HuH-7 (cell line): ENCODE results near the gene CEACAM8.
A peak's percentile ranks its signal among the peaks of the same experiment; 100 is the strongest.
"Not testable (repeated sequence)": the region's sequence is repeated elsewhere in the genome, so short reads cannot be mapped to it uniquely, and the experiment has no call there.

Experiments used
- DNase-seq: peaks from one replicate; pipeline ENCODE4 v3.0.0; 2011; ENCODE audit warnings: low spot score

CEACAM8 gene

DNA sequence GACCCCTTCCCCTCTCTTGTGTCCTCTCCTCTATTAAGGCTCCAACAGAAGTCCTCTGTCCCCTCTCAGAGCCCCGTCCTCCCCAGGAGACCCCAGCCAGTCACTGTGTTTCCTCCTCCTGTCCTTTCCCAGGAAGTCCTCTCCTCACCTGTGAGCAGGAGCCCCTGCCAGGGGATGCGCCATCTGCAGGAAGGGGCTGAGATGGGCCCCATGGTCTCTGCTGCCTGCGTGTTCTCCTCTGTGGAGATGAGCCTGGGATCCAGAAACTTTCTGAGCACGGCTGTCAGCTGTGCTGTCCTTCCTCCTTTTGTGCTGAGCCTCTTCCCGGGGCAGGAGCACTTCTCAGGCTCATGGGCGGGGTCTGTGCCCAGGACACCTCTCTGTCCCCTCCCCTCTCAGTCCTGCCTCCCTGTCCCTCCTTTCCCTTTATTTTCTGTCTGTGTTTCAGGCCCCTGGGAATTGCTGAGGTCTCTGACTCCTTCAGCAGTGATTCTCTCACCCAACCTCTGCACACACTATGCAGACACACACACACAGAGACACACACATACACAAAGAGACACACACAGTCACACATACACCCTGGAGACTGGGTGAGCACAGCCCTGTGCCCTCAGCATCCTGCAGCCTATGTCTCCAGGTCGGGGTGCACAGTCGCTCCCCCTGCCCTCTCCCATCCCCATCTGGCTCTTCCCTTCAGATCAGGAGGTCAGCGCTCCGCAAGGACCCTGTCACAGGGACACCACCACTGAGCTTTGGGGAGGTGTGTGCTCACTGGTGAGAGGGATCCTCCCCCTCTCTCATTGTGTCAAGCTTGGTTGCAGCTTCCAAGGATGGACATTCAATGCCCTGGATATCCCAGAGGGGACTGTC, at the start of gene CEACAM8:
CEACAM8 (minus strand) TSS at position 308 of the 873 bp plus-strand sequence; CDS start at position 212, 96 bp downstream.
- no peak for DNase-seq

GRCh38 chr19:42639324-42640092, 44.8 kb upstream of the CEACAM8 start:
- not testable (repeated sequence) for DNase-seq

DNA sequence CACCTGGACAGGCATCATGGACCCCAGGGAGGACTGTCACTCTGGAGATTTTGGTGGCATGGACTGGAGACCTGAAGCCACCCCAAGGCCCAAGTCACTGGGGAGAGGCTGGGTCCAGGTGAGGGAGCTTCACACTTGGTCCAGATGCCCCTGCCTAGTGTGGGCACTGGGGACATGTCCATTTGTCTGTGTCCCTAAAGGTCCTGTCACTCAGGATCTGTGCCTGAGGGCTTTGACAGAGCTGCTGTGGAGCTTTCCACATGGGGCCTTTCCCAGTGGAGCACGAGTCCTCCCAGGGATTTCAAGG, 40.5 kb upstream of the CEACAM8 start:
- DNase-seq = no peak

DNA sequence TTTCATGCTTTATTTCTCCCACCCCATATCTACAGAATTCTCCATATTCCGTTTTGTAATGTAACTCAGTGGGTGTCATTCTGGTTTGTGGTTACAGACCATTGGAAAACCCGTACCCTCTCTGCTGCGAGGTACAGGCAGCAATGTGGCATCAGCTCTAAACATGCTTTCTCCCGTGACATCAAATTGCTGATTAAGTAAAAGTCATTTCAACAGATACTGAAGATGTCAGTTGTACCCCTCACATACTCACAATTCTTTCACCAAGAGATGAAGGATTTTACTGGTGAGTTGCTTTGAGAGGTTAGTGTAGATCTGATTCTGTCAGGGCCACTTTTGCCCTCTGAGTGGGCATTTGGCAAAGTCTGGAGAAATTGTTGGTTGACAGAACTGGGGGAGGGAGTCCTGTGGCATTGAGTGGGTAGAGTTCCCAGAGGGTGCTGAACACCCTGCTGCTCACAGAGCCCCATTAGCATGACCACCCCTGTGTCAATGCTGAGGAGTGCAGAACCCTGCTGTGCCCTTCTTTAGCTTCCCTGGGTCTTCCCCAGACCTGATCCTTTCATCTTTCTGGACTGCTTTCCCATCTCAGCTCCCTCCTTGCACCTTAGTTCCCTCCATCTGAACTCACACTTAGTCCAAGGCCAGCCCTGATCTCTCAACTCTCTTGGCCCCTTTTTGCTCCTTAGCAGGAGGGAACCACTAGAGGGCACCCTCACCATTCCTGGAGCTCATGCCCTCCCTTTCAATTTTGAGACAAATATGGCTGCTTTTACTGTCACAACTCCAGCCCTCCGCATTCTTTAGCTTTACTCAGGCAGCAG, 39.9 kb upstream of the CEACAM8 start:
- DNase-seq = peak; percentile 56

GRCh38 chr19:42629191-42629590, 34.5 kb upstream of the CEACAM8 start:
- no peak for DNase-seq

DNA sequence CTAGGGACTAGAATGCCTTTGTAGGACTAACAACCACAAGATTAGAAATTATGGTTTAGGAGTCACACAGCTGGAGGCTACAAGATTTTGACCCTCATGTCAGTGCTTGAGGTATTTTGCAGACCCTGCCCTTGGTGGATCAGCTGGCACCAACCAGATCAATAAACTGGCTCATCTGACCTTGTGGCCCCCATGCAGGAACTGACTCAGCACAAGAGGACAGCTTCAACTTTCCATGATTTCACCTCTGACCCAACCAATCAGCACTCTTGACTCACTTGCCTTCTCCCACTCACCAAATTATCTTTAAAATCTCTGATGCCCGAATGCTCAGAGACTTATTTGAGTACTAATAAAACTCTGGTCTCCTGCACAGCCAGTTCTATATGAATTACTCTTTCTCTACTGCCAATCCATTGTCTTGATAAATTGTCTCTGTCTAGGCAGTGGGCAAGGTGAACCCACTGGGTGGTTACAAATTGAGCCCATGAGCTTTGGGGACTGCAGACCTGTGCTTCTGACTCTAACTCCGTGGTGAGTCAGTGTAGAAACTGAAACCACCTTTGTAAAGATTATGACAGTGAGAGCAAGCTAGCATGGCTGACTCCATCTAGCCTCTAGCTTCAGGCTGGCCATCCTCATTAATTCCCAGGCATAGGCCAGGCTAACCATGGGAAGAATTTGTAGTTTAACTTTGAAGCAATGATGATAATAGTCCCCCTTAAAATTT, 33.9 kb upstream of the CEACAM8 start:
- no peak for DNase-seq

DNA sequence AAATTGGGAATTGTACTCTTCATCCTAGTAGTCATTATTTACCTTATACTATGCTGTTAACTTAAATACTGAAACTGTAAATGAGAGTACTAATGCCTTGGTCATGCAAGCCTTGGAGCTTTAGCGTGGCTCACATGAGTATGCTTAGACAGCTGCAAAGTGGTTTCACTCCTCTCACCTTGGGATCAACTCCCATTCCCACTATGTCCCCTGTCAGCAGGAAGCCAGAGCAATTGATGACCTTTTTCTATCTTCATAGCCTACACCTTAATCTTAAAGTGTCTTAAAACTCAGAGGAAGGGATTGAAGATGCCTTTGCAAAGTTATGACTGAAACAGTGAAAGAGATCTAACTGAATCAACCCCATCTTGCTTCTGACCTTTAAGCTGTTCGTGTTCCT, 33.2 kb upstream of the CEACAM8 start:
- no peak for DNase-seq

GRCh38 chr19:42626181-42626580, 31.5 kb upstream of the CEACAM8 start:
- DNase-seq = no peak

GRCh38 chr19:42619271-42619670, 24.5 kb upstream of the CEACAM8 start:
- no peak for DNase-seq

DNA sequence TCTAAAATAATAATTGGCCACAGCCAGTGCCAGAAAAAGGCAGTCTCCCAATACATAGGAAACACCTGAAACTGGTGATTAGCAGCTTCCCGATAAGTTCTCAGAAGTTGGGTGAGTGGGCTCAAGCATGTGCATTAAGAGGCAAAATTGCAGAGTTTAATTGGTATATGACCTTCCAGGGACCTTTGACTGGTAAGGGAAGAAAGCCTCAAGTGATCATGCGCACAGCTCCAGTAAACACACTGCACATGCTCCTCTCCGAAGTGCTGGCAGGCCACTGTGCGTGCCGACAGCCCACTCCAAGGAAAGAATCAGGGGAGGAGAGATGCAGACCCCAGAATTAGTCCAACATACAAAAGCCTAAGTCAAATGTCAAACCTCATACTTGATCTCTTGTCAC, 18.9 kb upstream of the CEACAM8 start:
- no peak for DNase-seq

DNA sequence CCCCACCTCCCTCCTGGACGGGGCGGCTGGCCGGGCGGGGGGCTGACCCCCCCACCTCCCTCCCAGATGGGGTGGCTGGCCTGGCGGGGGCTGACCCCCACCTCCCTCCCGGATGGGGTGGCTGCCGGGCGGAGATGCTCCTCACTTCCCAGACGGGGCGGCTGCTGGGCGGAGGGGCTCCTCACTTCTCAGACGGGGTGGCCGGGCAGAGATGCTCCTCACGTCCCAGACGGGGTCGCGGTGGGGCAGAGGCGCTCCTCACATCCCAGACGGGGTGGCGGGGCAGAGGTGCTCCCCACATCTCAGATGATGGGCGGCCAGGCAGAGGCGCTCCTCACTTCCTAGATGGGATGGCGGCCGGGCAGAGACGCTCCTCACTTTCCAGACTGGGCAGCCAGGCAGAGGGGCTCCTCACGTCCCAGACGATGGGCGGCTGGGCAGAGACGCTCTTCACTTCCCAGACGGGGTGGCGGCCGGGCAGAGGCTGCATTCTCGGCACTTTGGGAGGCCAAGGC, 15.7 kb upstream of the CEACAM8 start:
- DNase-seq = not testable (repeated sequence)

GRCh38 chr19:42606660-42607351, 12.1 kb upstream of the CEACAM8 start:
- DNase-seq = peak; percentile 82

DNA sequence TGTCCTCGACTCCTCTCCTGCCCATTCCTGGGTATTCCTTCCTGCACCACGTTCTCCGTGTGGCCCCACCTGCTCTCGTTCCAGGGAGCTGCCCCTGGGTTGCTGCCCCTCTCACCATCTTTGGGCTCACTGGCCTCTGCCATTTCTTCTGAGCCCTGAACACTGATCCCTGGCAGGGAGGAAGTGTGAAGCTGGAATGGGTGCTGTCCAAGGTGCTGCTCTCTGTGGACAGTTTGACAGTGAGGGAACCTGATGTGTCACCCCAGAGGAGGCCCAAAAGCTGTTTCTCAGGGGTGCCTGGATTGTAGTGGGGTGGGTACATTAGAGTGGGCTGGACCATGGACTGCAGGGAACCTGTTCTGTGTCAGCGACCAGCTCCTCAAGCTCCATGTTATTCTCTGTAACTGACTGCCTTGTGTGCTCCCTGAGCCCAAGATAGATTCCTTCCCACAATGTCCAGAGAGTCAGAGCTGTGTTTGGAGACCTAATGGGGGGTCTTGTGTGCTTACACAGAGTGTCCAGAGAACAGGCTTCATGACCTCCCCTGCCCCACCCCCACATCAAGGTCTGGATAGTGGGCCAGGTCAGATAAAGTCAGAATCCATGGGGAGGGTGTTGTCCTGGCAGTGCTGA, 7.2 kb upstream of the CEACAM8 start:
- DNase-seq = peak; percentile 61

- peak; percentile 58 for DNase-seq
Measured at GRCh38 chr19:42596391-42597072, 1.8 kb upstream of the CEACAM8 start.

GRCh38 chr19:42595550-42596172, 937 bp upstream of the CEACAM8 start:
- DNase-seq = no peak

DNA sequence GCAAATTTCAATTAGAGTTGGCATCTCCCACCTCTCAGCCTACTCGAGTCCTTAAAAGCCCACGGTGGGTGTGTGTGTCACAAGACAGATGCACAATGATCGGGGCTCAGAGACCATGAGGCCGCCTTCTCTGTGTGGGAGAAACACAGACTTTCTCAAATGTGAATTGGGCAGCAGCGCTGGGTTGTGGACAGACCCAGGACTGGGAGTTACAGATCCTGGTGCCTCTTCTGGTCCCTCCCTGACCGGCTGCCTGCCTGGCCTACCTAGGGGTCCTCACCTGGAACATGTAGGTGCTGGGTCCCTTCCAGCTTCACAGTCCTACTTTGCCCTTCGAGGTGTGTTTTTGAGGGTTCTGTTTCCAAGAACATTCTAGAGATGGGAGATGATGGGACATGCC, 4.9 kb downstream of the CEACAM8 start:
- DNase-seq = no peak

GRCh38 chr19:42584466-42584865, 10.3 kb downstream of the CEACAM8 start:
- no peak for DNase-seq

- no peak for DNase-seq
Measured at GRCh38 chr19:42577016-42577415, 17.7 kb downstream of the CEACAM8 start.

DNA sequence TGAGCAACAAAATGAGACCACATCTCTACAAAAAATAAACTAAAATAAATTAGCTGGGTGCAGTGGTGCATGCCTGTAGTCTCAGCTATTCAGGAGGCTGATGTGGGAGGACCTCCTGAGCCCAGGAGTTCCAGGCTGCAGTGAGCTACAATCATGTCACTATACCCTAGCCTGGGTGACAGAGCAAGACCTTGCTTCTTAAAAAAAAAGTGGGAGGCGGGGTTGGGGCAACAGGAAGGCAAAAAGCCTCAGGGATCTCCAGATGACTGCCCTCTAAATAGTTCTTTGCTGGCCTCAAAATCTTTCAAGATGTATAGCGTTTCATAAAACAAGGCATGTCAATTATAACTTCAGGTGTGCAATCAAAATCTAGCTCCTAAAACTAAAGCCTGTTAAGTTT, 18.5 kb downstream of the CEACAM8 start:
- no peak for DNase-seq
